Measurements from ENCODE around the gene SF3A1. TPM values are rescaled to one million over a fixed set of nuclear protein-coding genes. Genes with fewer than 3 reads are reported as not detected.

Gene SF3A1
- total and polyA plus RNA-seq, 2 of the 13 experiments (the other 11 are each of a cell fraction or from before 2014, with no cell fraction given) = 10.0 to 22.0 TPM

DNA sequence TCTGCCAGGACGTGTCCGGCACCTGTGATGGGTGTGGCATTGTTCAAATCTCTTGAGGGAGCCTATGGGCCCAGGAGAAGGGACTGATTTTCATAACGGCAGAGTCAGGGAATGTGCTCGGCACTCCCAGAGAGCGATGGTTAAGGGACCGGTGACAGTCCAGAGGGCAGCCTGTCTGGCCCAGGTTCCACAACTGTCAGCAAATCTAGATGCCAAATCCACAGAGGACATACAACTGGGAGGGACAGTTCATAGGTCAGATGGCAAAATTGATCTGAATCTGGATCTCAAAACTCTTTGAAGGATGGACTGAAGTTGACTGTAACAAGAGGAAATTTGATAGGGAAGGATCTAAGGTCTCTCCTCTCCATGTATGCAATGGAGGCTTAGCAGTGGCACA is 47.6 kb upstream of the SF3A1 start (continued):
- TF ChIP-seq ZNF329 (CRISPR knock-in tag; IDR thresholded peaks at IDR 0.05; ENCODE audit: low read depth) (no peak), ZNF569 (CRISPR knock-in tag; IDR thresholded peaks at IDR 0.05; ENCODE audit: borderline replicate concordance) (no peak), CEBPG (CRISPR knock-in tag; IDR thresholded peaks at IDR 0.05) (no peak), ARID4A (CRISPR knock-in tag; IDR thresholded peaks at IDR 0.05; ENCODE audit: borderline replicate concordance) (no peak; the same call in 1 of the 2 replicates), EHMT2 (IDR thresholded peaks at IDR 0.05; ENCODE audit: borderline replicate concordance, low read depth, low read length) (no peak), ZBTB34 (CRISPR knock-in tag; IDR thresholded peaks at IDR 0.05) (peak; percentile 58; the same call in 1 of the 2 replicates), MTA1 (CRISPR knock-in tag; IDR thresholded peaks at IDR 0.05; ENCODE audit: borderline replicate concordance) (no peak), NR1H2 (CRISPR knock-in tag; IDR thresholded peaks at IDR 0.05; ENCODE audit: borderline replicate concordance, low read depth) (no peak), ATM (IDR thresholded peaks at IDR 0.05; ENCODE audit: borderline replicate concordance) (no peak), ETS1 (CRISPR knock-in tag; IDR thresholded peaks at IDR 0.05) (no peak), ZNF605 (CRISPR knock-in tag; IDR thresholded peaks at IDR 0.05) (no peak), TCF7 (IDR thresholded peaks at IDR 0.05; ENCODE audit: low read depth) (0 out of 2 replicates have a peak, but pooled peaks have one; percentile 19), ZNF17 (CRISPR knock-in tag; IDR thresholded peaks at IDR 0.05) (no peak), HMG20A (CRISPR knock-in tag; IDR thresholded peaks at IDR 0.05; ENCODE audit: borderline replicate concordance) (no peak), FLYWCH1 (CRISPR knock-in tag; IDR thresholded peaks at IDR 0.05) (no peak), ZNF44 (CRISPR knock-in tag; IDR thresholded peaks at IDR 0.05) (no peak), CC2D1A (CRISPR knock-in tag; IDR thresholded peaks at IDR 0.05) (no peak), RCOR2 (CRISPR knock-in tag; IDR thresholded peaks at IDR 0.05) (peak; percentile 45; the same call in 1 of the 2 replicates), FOXP4 (CRISPR knock-in tag; IDR thresholded peaks at IDR 0.05) (peak; percentile 64)
- TF ChIP-seq, protein P1, sequence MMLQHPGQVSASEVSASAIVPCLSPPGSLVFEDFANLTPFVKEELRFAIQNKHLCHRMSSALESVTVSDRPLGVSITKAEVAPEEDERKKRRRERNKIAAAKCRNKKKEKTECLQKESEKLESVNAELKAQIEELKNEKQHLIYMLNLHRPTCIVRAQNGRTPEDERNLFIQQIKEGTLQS (CRISPR knock-in tag; IDR thresholded peaks at IDR 0.05) = no peak
- TF ChIP-seq, protein P2, sequence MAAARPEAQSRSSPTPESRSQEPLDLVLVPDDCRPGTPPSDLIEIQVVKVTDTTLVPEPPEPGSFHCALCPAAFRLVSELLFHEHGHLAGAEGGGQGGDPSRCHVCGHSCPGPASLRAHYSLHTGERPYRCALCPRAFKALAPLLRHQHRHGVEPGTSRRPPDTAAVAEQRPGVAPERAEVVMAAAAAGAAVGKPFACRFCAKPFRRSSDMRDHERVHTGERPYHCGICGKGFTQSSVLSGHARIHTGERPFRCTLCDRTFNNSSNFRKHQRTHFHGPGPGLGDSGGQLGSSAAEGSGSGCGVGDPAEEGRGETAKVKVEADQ (CRISPR knock-in tag; IDR thresholded peaks at IDR 0.05; ENCODE audit: borderline replicate concordance) = no peak
